Stimulated activated CD8-positive, alpha-beta memory T cell treated with anti-CD3 and anti-CD28 coated beads, Interleukin-2, amount 100 ng/mL, for 48 hours (primary cell): ENCODE data around the gene USB1.
"Not testable (repeated sequence)": the region's sequence is repeated elsewhere in the genome, so short reads cannot be mapped to it uniquely, and the experiment has no call there.

Experiments
- DNase-seq, 2 donors: peaks; one replicate each; pipeline ENCODE4 v3.0.0-alpha.2; 2020; ENCODE audit warnings: low read depth in 2 of 2

The USB1 gene

DNA sequence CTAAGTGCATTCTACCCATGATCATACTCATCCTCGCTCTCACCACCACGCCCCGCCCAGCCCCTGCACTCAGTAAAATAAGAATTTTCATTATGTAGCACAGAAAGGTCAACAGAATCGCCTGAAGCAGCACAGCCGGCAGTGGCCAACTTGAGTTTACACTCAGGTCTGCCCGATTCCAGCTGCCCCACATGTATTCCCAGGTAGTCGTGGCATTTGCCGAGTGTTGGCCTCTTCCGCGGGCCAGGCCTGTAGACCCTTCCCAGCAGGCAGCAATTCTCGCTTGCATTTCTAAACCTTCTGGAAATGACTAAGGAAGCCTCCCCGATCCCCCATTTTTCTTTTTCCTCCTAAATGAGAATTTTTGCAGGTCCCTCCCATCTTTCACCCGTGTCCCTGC is 30.9 kb upstream of the USB1 start:
- DNase-seq: no peak

DNA sequence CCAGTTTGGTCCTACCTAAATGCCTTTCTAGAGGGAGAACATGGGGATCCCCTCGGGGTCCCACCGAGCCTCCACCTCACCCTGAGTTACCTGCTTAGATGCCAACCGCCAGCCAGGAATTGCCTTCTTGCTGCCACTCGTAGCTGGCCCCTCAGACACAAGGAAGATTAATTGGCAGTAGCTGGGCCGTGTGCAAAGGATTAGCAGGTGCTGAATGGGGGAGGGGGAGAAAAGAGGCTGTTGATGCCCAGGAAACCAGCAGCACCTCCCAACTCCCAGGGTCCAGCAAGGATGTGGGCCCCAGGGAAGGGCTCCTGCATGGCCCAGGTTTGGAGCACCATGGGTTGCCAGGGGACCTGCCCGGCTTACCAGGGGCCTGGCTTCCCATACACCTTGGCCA is 30.2 kb upstream of the USB1 start, which contains the start of gene CNGB1:
Gene CNGB1, minus strand, starts transcription at position 159 of the 400 bp plus-strand sequence. CDS start 3,842 bp downstream, outside the sequence.
- DNase-seq: no peak

DNA sequence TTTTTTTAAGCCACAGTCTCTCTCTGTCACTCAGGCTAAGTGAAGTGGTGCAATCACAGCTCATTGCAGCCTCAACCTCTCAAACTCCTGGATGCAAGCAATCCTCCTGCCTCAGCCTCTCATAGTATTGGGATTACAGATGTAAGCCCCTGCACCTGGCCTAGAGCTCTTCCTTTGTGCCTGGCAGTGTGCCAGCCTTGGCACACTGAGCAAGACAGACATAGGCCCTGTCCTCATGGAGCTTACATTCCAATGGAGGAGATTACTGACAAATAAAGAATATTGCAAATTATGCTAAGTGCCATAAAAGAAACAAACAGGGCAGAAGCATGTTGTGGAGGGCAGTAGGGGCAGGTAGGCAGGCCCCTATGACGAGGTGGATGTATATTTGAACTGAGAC is 29.4 kb upstream of the USB1 start:
- DNase-seq: no peak

DNA sequence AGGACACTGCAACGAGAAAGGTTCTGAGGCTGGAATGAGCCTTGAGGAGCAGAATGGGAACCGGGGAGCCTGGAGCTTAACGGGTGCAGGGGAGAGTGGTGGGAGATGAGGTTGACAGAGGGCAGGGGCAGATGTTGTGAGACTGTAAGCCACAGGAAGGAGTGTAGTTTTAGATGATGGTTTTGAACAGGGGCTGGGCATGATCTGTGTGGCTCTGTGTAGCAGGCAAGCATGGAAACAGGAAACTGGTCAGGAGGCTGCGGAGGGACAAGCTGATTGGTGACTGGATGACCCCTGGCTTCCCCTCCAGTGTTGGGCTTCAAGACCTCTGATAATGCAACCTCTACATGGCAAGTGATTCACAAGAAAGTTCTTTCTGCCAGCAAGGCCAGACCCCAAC is 28.9 kb upstream of the USB1 start:
- no peak for DNase-seq

DNA sequence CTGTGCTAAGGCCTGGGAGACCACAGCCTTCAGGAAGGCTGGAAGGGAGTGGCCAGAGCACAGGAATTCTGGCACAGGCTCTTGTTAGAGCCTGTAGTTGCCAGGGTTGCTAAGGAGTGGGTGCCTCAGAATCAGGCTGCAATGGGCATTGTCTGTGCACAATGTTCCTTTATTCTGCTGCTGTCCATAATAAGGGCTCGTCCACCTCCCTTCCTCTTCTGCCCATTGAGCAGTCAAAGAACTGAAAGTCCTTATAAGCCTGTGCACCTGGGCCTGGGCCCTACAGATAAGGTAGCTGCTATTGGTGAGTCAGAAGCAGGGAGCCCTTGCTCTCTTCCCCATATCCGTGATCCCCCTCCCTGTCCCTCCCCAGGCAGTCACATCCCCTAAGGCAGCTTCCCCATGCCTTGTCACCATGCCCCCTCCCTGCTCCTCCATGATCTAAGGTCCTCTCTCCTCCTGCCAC is 24.8 kb upstream of the USB1 start:
- DNase-seq: no peak

DNA sequence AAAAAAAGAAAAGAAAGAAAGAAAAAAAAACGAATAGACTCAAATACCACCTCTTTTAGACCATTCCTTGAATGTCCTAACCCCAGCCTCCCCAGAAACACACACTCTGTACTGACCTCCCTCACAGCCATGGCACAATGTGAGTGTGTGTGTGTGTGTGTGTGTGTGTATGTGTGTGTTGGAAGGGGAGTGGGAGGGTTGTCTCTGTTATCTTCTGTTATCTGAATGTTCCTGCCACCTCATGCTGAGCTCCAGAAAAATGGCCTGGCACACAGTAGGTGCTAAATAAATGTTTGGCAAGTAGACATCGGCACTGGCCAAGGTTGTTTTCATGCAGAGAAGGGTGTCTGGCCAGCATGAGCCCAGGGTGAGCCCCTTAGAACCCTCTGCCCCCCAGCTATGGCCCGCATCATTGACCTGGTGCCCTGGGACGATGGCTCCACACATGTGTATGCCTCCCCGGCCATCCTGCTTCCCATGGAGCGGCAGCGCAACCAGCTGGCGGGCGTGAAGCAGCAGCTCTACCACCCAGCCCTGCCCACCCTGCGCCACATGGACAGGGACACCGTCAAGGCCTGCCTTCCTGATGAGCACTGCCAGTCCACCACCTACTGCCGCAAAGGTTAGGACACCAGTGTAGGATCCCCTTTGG is 23.7 kb upstream of the USB1 start:
- DNase-seq: no peak

DNA sequence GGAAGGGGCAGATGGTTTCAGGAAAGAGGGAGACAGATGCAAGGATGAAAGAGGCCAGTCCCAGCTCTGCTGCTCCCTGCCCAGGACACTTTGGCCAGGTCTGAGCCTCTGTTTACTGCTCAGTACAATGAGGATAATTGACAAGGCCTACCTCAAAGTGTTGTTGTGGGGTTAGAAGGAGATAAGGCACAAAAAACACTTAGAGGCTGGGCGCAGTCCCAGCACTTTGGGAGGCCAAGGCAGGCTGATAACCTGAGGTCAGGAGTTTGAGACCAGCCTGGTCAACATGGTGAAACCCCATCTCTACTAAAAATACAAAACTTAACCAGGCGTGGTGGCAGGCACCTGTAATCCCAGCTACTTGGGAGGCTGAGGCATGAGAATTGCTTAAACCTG is 23.1 kb upstream of the USB1 start:
- not testable (repeated sequence) for DNase-seq

DNA sequence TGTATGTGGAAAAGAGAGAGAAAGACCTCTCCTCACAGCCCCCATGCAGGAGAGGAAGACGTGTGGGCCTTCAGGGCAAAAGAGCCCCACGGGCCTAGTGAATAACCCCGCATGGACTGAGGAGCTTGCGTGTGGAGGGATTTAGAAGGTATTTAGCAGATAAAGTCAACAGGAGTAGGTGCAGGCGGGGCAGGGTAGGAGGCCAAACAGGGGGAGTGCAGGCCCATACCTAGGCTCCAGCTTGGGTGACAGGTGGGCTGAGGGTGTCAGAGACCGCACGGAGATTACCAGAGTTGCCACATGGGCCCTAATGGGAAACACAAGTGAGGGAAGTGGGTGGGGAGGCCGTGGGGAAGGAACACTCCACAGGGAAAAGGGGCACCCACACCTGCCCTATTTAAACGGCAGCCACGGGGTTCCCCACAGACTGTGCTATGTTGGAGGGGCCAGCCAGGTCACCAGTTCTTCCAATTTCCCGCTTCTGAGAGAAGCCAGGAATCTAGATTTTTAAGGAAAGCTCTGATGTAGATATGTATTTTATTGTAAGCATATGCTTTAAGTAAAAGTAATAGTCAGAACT is 22.1 kb upstream of the USB1 start:
- no peak for DNase-seq

DNA sequence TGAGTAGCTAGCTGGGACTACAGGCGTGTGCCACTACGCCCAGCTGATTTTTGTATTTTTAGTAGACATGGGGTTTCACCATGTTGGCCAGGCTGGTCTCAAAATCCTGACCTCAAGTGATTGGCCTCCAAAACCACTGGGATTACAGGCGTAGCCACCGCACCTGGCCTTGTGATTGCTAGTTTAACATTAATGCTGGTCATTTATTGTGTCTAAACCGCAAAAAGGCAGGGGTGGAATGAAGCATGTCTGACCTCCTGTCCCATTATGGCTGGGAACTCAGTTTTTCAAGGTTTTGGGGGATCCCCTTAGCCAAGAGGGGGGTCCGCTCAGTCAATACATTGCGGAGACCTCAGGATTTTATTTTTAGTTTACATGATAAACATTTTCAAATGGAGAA is 19.6 kb upstream of the USB1 start:
- DNase-seq: no peak

DNA sequence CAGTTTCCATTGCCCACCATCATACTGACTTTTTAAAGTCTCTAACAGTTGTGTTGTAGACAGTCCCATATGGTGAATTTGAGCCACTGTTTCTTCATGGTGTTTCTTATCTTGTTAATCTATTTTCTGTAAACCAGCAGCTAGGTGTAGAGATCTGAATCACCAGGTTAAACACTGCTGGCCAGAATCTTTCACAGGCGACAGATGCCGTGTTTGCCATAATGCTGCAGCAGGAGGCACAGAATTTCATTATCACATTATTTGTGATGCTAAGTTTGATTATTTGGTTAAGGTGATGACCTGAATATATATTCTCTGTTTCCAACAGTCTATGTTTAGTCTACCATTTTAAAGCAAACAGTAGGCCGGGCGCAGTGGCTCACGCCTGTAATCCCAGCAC is 18.8 kb upstream of the USB1 start:
- no peak for DNase-seq

DNA sequence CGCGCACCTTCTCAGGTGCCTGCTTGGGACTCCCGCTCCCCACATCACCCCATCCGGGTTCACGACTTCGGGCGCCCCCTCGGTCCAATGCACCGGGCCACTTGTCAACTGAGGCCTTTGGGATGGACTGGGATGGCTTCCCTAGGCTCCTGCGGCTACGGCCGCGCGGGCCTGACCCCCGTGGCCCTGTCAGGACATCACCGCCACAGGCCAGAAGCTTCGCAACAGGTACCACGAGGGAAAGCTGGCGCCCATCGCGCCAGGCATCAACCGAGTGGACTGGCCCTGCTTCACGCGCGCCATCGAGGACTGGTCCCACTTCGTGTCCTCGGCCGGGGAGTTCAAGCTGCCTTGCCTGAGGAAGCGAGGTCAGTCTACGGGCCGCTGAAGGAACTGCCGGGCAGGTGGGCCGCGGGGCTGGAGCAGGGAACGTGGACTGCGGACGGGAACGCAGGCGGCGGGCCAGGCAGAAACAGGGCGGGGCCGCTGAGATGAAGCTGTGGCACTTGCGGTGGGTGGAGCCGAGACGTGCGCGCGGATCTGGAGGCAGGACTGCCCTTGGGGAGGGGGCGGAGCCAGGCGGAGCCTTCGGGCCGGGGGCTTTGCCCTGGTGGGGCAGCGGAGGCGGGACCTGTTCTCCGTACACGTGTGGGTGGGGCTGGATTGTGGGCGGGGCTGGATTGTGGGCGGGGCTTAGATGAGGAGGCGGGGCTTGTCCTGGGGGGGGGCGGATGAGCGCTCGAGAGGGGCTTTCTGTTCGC is 16.6 kb upstream of the USB1 start:
- DNase-seq: peak; percentile 83 to 89

DNA sequence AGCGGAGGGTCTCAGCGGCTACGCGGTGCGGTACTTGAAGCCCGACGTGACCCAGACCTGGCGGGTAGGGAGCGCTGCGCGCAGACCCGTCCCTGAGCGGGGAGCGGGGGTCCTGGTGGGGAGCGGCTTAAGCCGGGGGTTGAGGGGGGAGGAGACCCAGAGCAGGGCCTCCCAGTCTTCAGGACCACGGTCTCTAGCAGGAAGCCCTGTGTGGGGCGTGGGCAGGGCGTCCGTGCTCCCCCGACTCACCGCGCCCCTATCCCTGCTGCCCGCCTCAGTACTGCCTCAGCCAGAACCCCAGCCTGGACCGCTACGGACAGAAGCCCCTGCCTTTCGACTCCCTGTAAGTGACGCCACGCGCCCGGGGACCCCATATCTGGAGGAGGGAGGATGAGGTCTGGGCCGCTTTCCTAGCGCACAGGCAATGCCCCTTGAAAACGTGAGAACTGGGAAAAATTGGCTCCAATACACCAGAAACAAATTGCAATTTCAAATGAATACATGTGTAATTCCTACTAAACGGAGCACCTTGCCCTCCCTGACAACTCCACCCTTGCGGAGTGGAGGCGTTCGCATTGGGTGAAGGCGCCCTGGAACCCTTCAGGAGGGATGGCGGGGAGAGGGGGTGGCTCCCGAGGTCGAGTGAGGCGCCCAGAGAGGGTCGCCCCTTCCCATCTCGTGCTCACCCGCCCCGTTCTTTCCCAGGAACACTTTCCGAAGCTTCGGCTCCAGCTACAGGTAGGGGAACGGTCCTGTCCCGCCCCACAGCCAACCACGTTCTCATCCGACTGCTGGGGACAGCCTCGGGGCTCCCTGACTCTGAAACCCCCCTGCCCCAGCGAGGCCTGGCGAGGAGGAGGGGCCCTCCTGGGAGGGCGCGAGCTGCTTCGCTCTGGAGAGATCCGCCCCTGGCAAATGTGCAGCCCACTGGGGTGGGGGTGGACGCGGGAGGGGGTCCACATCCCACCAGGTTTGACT is 15.7 kb upstream of the USB1 start:
- no peak for DNase-seq

DNA sequence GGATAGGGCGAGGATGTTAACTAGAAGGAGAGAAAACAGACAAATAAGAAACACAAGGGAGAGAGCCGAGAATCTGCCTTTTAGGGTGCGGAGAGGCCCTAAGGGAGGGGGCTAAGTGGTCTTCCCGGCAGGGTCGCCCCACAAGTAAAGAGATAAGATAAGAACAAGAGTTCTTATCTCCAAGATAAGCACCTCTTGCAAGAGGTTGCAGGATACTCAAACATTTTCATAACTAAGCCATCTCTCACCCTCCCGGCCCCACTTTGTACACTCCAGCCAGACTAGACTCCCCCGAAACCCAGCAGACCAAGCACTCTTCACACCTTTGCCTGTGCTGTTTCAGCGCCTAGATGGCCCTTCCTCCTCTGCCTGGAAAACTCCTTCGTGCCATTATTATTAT is 15.0 kb upstream of the USB1 start:
- no peak for DNase-seq

DNA sequence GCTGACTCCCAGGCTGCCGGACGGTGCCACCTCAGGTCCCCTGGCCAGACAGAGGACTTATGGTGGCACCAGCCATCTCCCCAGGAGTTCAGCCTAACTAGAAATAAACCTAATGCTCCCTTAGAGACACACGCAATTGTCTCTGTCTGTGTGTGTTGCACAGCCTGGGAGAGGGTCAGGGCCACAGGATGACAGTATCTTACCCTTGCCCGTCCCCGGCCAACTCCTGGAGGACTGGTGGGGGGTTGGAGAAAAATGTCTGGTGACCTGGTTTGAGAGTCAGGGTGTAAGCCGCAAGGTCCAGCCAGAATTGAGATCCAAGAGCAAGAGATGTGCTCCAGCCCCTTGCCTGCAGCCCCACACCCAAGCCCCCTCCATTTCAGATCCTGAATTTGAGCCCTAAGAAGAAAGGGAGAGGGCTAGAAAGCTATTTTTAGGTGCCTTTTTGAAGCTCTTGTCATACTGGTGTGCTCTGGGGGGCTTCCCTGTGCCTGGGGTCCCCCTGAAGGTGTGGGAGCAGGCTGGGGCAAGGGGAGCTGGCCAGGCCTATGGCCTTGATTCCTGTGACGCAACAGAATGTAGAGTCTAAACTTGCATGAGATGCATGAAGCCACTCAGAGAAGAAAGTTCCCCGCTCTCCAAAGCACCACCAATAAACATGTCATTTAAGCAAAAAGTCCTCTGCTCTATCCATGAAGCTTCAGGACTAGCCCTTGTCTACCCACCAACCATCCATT is 13.6 kb upstream of the USB1 start:
- no peak for DNase-seq

DNA sequence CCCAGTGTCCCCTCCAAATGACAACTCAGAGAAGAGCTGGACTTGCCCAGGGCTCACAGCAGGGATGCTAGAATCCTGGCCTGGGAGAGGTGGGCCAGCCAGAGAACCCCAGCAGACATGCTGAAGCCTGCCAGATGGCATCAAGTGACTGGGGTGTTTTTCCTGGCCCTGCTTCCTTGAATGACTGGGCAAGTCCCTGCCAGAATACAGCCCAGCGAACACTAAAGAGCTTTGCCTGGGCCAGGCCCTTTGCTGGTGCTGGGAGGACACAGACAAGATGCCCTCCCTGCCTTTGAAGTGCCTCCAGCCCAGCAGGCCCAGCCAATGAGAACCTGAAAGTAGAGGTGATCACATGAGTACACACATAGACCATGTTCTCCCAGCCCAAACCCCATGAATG is 12.3 kb upstream of the USB1 start:
- DNase-seq: no peak

DNA sequence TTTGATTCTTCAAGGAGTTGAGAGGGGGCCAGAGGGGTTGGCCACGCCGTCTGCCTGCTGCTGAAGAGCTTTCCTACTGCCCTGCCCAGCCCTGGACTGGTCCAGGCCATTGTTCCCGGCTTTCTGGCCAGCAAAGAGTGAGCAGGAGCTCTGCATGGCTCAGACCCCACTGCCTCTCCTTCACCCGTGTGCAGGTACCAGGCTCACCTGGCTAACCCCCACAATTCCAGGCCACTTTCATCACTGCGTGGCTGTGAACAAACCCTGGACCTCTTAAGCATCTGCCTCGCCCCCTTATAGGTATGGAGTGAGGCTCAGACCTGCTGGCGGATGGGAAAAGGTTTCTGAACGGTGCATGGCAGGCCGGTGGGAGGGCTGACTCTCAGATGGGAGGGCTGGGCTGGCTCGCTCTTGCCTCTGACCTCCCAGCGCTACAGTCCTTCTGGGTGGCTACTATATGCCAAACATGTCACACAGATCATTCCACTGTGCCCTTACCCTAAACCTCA is 9.6 kb upstream of the USB1 start:
- DNase-seq: no peak

DNA sequence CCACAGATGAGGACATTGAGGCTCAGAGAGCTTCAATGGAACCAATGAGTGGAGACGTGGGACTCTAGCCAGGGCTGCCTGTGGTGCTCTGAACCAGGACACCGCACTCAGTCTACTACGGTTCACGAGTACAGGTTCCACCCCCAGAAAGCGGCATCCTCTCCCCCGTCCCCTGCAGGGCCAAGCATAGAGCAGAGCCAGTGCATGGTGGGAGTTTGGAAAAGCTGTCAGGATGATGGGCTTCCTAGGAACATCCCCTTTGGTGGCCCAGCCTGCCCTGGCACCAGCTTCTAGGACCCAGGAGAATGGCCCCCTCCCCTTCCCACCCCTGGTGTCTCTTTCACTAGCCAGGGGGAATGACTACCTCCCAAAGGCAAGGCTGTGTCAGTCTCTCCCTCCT is 9.1 kb upstream of the USB1 start:
- no peak for DNase-seq

DNA sequence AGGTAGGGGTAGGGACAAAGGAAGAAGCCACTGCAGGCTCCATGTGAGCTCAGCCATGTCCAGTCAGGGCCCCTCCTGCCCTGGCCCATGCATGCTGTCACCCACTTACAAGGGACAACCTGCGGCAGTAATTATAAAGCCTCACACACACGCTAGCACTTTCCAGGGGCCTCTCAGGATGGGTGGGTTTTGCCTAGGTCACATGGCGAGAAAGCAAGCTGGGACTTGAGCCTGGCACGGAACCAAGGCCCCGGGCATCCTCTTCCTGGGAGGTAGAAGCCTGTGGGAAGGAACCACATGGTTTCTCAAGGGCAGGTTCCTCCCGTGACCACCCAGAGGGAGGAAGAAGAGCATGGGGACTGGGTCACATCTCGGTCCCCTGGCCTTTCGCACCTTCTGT is 7.8 kb upstream of the USB1 start:
- no peak for DNase-seq

DNA sequence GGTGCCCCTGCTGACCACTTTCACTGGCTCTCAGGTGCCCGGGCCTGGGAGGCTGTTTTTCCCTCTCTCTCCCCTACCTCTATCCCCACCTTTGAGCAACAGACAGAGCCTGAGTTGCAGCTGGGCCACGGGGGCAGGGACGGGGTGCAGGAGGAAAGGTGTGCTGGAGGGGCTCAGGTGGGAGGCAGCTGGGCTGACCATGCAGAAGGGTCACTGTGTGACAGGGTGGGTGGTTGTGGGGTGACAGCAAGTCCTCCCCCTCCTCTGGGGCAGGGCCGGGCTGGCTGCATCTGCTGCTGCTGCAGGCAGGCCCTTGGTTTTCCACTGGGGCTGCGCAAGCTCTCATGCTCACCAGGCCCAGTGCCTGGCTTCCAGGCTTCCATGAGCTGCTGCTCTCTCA is 7.3 kb upstream of the USB1 start:
- no peak for DNase-seq

DNA sequence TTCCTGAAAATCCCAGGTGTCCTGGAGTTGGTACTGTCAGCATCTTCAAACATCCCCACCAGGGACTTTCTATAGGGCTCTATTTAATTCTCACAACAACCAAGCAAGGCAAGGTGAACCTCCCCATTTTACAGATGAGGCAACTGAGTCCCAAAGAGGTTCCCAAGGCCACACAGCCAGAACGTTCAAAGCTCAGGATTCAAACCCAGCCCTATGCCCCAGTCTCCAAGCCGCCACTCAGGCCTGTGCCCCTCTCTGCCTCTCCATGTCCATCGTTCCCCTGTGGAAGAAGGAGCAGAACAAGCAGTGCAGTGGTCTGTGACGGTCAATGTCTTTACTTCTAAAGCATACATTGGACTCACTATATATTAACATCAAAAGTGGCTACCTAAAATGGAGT is 6.8 kb upstream of the USB1 start:
- no peak for DNase-seq

DNA sequence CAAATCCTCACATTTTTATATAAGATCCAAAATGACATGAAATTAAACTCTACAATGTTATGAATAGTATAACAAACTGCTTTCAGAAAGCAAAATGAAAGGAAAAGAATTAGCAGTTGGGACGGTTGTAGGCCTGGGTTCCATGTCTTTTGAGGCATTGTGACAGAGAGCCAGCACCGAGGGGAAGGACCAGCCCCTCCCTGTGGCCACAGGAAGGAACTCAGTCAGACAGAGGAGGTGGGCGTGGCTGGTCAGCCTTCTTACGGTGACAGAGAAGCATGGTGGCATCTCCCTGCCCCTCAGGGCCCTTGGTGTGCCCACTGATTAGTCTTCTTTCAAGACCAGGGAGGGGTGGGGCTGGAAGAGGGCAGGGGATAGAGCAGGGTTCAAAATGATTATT is 6.4 kb upstream of the USB1 start:
- no peak for DNase-seq
